CD14-positive monocyte (primary cell): Measurements from ENCODE around the gene RCOR1. TPM values are rescaled to one million over a fixed set of nuclear protein-coding genes. Genes with fewer than 3 reads are reported as not detected.
A peak's percentile ranks its signal among the peaks of the same experiment; 100 is the strongest.

Experiments
- DNase-seq, 3 donors: peaks; one replicate each; pipeline ENCODE4 v3.0.0-alpha.2; 2011 to 2022
- H2AFZ ChIP-seq: 2 replicates; pipeline ENCODE4 v1.6.0; 2012; ENCODE audit warnings: mild to moderate bottlenecking, low read depth, low read length, inconsistent platforms; ENCODE audit not compliant: insufficient read depth, poor library complexity, severe bottlenecking
- H3K27ac ChIP-seq, 2 donors: 1 replicate in 1 of 2; 2 replicates in 1 of 2; pipeline ENCODE4 v1.5.1; 2012 to 2013; ENCODE audit warnings: low read length in 2 of 2, control low read depth in 1 of 2, inconsistent platforms in 1 of 2, low read depth in 1 of 2, mild to moderate bottlenecking in 1 of 2
- H3K27me3 ChIP-seq, 2 donors: one replicate each; pipeline versions ENCODE4 v1.6.0 to v1.6.1; 2011 to 2013; ENCODE audit warnings: low read length in 2 of 2; ENCODE audit not compliant: control insufficient read depth in 2 of 2, insufficient read depth in 2 of 2
- H3K36me3 ChIP-seq, 2 donors: replicated peaks in 1 of 2; 1 replicate in 1 of 2; 2 replicates in 1 of 2; pipeline versions ENCODE4 v1.5.1 to v1.6.1; 2012 to 2013; ENCODE audit warnings: low read length in 2 of 2, control low read depth in 1 of 2, inconsistent platforms in 1 of 2, mild to moderate bottlenecking in 1 of 2; ENCODE audit not compliant: insufficient read depth in 2 of 2, control insufficient read depth in 1 of 2
- H3K4me1 ChIP-seq, 2 donors: 1 replicate in 1 of 2; 2 replicates in 1 of 2; pipeline versions ENCODE4 v1.5.1 to v1.6.1; 2012 to 2013; ENCODE audit warnings: low read length in 2 of 2, control low read depth in 1 of 2, inconsistent platforms in 1 of 2, mild to moderate bottlenecking in 1 of 2, moderate library complexity in 1 of 2; ENCODE audit not compliant: insufficient read depth in 2 of 2, control insufficient read depth in 1 of 2
- H3K4me2 ChIP-seq: replicated peaks from 2 replicates; pipeline ENCODE3; 2012; ENCODE audit warnings: low read length, moderate library complexity, mild to moderate bottlenecking; ENCODE audit not compliant: poor library complexity, severe bottlenecking; ENCODE audit errors: extremely low read depth
- H3K4me3 ChIP-seq, 3 experiments: fragments of 200-600 bp in 1 of 3; sonication (generic) in 1 of 3; replicated peaks in 1 of 3; 1 replicate in 2 of 3; 2 replicates in 1 of 3; pipeline ENCODE4 v1.5.1; 2011 to 2013; ENCODE audit warnings: low read length in 3 of 3, mild to moderate bottlenecking in 3 of 3, control low read depth in 2 of 3, low read depth in 2 of 3, inconsistent platforms in 1 of 3, moderate library complexity in 1 of 3
- H3K79me2 ChIP-seq: 2 replicates; pipeline ENCODE4 v1.6.0; 2012; ENCODE audit warnings: mild to moderate bottlenecking, control low read depth, inconsistent platforms, low read length, moderate library complexity; ENCODE audit not compliant: insufficient read depth
- H3K9ac ChIP-seq: 2 replicates; pipeline ENCODE4 v1.6.0; 2017; ENCODE audit warnings: low read length, mild to moderate bottlenecking; ENCODE audit not compliant: insufficient read depth, poor library complexity, severe bottlenecking
- H3K9me3 ChIP-seq, 2 donors: replicated peaks in 1 of 2; 1 replicate in 1 of 2; 2 replicates in 1 of 2; pipeline versions ENCODE4 v1.5.1 to v1.6.1; 2012 to 2013; ENCODE audit warnings: low read length in 2 of 2, control low read depth in 1 of 2; ENCODE audit not compliant: control insufficient read depth in 1 of 2, insufficient read depth in 1 of 2
- H4K20me1 ChIP-seq: 2 replicates; pipeline ENCODE4 v1.6.0; 2012; ENCODE audit warnings: mild to moderate bottlenecking, low read length, control low read depth, moderate library complexity; ENCODE audit not compliant: insufficient read depth
- H3K27ac Mint-ChIP-seq, 7 donors: one replicate each; pipeline ENCODE4 v1.8.0; 2020; ENCODE audit warnings: mild to moderate bottlenecking in 7 of 7, mixed read lengths in 7 of 7, moderate library complexity in 6 of 7, inconsistent platforms in 2 of 7
- H3K27me3 Mint-ChIP-seq, 3 donors: one replicate each; pipeline ENCODE4 v1.8.0; 2021 to 2022; ENCODE audit warnings: low read depth in 3 of 3, mild to moderate bottlenecking in 3 of 3, mixed read lengths in 3 of 3, moderate library complexity in 3 of 3, inconsistent platforms in 1 of 3
- H3K36me3 Mint-ChIP-seq, 2 donors: one replicate each; pipeline ENCODE4 v1.8.0; 2020; ENCODE audit warnings: mixed read lengths in 2 of 2, inconsistent platforms in 1 of 2, mild to moderate bottlenecking in 1 of 2
- H3K4me1 Mint-ChIP-seq: one replicate; pipeline ENCODE4 v1.8.0; 2020; ENCODE audit warnings: mild to moderate bottlenecking, mixed read lengths
- H3K4me3 Mint-ChIP-seq, 2 donors: one replicate each; pipeline ENCODE4 v1.8.0; 2020; ENCODE audit warnings: mild to moderate bottlenecking in 2 of 2, mixed read lengths in 2 of 2, moderate library complexity in 1 of 2
- H3K9me3 Mint-ChIP-seq, 7 donors: one replicate each; pipeline ENCODE4 v1.8.0; 2020 to 2022; ENCODE audit warnings: mixed read lengths in 7 of 7, mild to moderate bottlenecking in 6 of 7, moderate library complexity in 6 of 7, inconsistent platforms in 2 of 7
- WGBS: methylation state at CpG from one replicate; pipeline ENCODE4 v1.1.5; 2013; ENCODE audit warnings: missing lambda C conversion rate; ENCODE audit not compliant: insufficient coverage; 5-methylcytosine and 5-hydroxymethylcytosine counted together
- intact Hi-C, 2 donors: fragments of 100-400 bp; cut with micrococcal nuclease; formaldehyde crosslinking; loops; one replicate each; pipeline versions ENCODE4 v1.15.0 to v1.15.1; 2023
- polyA plus RNA-seq, 3 donors: library from polyadenylated mRNA; depleted of rRNA in 1 of 3; unstranded in 2 of 3; stranded (reverse) in 1 of 3; fragments of 300-500 nt in 2 of 3; fragments of >200 nt in 1 of 3; fragmentation: Illumina TruSeq in 2 of 3; gene quantifications; 1 replicate in 2 of 3; 2 replicates in 1 of 3; pipeline ENCODE4 v1.2.3, GENCODE V29; 2012 to 2021
- TF ChIP-seq, protein P1 (sequence below): fragments of 200-600 bp; IDR thresholded peaks from one replicate; pipeline ENCODE4 v1.8.0; 2022; ENCODE audit warnings: antibody characterized with exemption, mild to moderate bottlenecking

RCOR1 gene
- polyA plus RNA-seq, 3 donors: 2.1 to 36.6 (median 2.3) TPM

DNA sequence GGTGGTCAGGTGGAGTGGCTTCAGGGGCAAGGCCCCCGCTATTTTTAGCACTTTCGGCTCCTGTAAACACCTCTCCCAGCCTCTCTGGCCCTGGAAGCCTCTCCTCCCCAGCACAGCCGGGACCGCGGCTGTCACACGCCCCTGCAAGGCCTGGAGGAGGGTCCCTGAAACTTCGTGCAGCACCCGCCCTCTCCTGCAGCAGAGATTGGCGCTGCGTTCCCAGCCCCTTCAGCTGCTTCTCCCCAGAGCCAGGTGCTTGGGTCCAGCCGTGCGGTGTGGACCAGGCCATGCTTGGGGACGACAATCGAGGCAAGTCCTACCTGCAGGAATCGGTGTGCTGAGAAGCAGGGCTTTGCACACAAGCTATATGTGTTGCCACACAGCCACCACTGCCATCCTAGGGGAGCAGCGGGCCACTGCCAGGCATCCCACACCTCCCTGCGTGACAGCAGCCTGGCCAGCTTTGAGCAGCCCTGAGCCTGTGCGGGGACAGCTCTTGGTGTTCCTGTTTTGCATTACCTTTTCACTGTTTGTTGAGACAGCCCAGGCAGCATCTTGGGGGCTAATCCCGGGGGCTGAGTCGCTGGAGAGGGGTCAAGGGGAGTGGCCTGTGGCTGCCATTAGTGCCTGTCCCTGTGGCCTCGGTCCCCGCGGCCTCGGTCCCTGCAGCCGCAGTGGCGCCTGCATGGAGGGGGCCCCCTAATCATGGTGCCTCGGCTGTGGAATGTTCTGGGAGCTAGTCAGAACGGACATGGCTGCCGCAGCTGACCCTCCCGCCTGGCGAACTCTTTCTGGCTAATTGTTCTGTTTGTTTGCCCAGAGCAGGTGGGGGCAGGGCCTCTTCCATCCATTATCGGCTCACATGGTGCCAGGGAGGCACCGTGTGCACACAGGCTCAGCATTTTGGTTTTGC is 157.2 kb downstream of the RCOR1 start:
- no peaks in the 10 kb centered on the region for H3K9me3 ChIP-seq
- WGBS: 97% methylated on average over 30 of the region's 33 CpGs
- no peaks in the 10 kb centered on the region for H3K4me1 ChIP-seq
- TF ChIP-seq, protein P1, sequence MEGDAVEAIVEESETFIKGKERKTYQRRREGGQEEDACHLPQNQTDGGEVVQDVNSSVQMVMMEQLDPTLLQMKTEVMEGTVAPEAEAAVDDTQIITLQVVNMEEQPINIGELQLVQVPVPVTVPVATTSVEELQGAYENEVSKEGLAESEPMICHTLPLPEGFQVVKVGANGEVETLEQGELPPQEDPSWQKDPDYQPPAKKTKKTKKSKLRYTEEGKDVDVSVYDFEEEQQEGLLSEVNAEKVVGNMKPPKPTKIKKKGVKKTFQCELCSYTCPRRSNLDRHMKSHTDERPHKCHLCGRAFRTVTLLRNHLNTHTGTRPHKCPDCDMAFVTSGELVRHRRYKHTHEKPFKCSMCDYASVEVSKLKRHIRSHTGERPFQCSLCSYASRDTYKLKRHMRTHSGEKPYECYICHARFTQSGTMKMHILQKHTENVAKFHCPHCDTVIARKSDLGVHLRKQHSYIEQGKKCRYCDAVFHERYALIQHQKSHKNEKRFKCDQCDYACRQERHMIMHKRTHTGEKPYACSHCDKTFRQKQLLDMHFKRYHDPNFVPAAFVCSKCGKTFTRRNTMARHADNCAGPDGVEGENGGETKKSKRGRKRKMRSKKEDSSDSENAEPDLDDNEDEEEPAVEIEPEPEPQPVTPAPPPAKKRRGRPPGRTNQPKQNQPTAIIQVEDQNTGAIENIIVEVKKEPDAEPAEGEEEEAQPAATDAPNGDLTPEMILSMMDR: no peak
- no peaks in the 10 kb centered on the region for H4K20me1 ChIP-seq
- H3K4me3 Mint-ChIP-seq: no peak overlapping the region
- no peak overlapping the region for H3K4me3 ChIP-seq
- H3K79me2 ChIP-seq: no peaks in the 10 kb centered on the region
- intact Hi-C loops: no loop called here
- H3K27ac Mint-ChIP-seq: peak overlapping the region in 1 of 7 donors; percentile 43
- H3K27ac ChIP-seq: no peak overlapping the region
- peaks cover 10 to 42% of the 10 kb centered on the region in 2 donors for H3K36me3 Mint-ChIP-seq
- peaks cover 0 to 16% of the 10 kb centered on the region in 2 donors for H3K36me3 ChIP-seq
- H2AFZ ChIP-seq: no peak overlapping the region
- H3K27me3 ChIP-seq: no peaks in the 10 kb centered on the region
- H3K9ac ChIP-seq: no peak overlapping the region
- peaks cover 0 to 4% (median 1%) of the 10 kb centered on the region in 3 donors for H3K27me3 Mint-ChIP-seq
- H3K4me1 Mint-ChIP-seq: no peaks in the 10 kb centered on the region
- no peaks in the 10 kb centered on the region for H3K9me3 Mint-ChIP-seq
- no peak for DNase-seq
- no peak overlapping the region for H3K4me2 ChIP-seq

DNA sequence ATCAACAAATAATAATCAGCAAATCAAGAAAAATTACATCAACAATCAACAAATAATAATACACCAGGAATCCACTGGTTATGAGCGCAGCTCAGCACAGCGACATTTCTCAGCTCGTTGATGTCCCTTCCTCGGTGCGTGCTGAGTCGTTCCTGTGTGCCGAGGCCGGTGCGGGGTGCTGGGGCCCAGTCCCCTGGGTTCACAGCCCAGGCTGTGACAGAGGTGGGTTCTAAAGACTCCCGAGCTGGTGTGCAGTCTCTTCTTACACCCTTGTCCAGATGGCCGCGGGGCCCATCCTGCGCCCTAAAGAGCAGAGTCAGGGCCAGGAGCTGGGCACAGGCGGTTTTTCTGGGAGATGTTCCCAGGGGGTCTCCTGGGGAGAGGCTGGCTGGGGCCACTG is 157.9 kb downstream of the RCOR1 start:
- 97% methylated on average over 14 of the region's 14 CpGs for WGBS
- Mint-ChIP-seq H3K27ac (peak overlapping the region in 1 of 7 donors; percentile 43), H3K4me1 (no peaks in the 10 kb centered on the region), H3K4me3 (no peak overlapping the region), H3K9me3 (no peaks in the 10 kb centered on the region), H3K27me3 (peaks cover 0 to 4% (median 1%) of the 10 kb centered on the region in 3 donors), H3K36me3 (peaks cover 10 to 37% of the 10 kb centered on the region in 2 donors)
- Histone ChIP-seq H3K27ac (no peak overlapping the region), H2AFZ (no peak overlapping the region), H3K36me3 (peaks cover 0 to 16% of the 10 kb centered on the region in 2 donors), H3K4me2 (no peak overlapping the region), H3K9me3 (no peaks in the 10 kb centered on the region), H3K27me3 (no peaks in the 10 kb centered on the region), H4K20me1 (no peaks in the 10 kb centered on the region), H3K79me2 (no peaks in the 10 kb centered on the region), H3K4me1 (no peaks in the 10 kb centered on the region), H3K9ac (no peak overlapping the region), H3K4me3 (no peak overlapping the region)
- DNase-seq: no peak
- TF ChIP-seq, protein P1: no peak
- intact Hi-C loops: no loop called here
